Urinary bladder (tissue), 4 donors: ENCODE data around the gene EDEM3. TPM values are rescaled to one million over a fixed set of nuclear protein-coding genes. Genes with fewer than 3 reads are reported as not detected.
A peak's percentile ranks its signal among the peaks of the same experiment; 100 is the strongest.

Experiments
- DNase-seq: peaks from one replicate; pipeline ENCODE4 v3.0.0-alpha.2; 2015; ENCODE audit errors: extremely low spot score
- H3K27ac ChIP-seq: one replicate; pipeline ENCODE4 v1.5.1; 2013; ENCODE audit warnings: low read depth, mild to moderate bottlenecking, moderate library complexity
- H3K36me3 ChIP-seq: one replicate; pipeline ENCODE4 v1.6.1; 2013; ENCODE audit warnings: mild to moderate bottlenecking, moderate library complexity; ENCODE audit not compliant: insufficient read depth
- H3K4me1 ChIP-seq: one replicate; pipeline ENCODE4 v1.6.1; 2013; ENCODE audit warnings: mild to moderate bottlenecking, moderate library complexity; ENCODE audit not compliant: insufficient read depth
- H3K4me3 ChIP-seq: one replicate; pipeline ENCODE4 v1.5.1; 2013; ENCODE audit warnings: low read depth, low read length
- WGBS: extraction: QIAGEN DNeasy Blood & Tissue Kit; methylation state at CpG from one replicate; pipeline ENCODE4 v1.1.7; 2013; 5-methylcytosine and 5-hydroxymethylcytosine counted together
- polyA plus RNA-seq: library from polyadenylated mRNA; stranded (reverse); fragments of 200-250 nt; gene quantifications from one replicate; pipeline ENCODE4 v1.2.3, GENCODE V29; 2013
- total RNA-seq: library from RNA; depleted of rRNA; stranded (reverse); fragments of >200 nt; gene quantifications from one replicate; pipeline ENCODE4 v1.2.3, GENCODE V29; 2014
- donor health status: healthy with polysubstance abuse.
- donor health status: healthy.

The EDEM3 gene
- total and polyA plus RNA-seq, 2 donors, result 11.9 to 56.3 TPM

DNA sequence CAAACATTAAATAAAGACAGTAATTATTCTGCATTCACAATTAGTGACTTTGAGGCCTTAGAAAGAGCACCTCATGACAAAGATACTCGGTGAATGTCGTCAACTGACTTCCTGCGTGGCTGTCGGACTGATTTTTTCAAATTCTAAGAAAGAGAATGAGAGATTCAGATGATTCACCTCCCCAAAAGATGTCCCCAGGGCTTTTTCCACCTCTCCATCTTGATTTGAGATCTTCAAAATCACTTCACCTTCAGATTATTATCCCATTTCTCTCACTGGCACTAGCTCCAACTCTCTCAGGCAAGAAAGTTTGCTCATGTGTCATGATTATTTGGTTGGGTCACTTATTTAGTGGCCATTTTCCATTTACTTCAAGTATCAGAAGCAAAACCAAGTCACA lies 5.0 kb upstream of the EDEM3 start:
- 94% methylated on average over 4 of the region's 4 CpGs for WGBS
- no peak for DNase-seq
- Histone ChIP-seq H3K36me3 (no peaks in the 10 kb centered on the region), H3K4me3 (no peak overlapping the region), H3K4me1 (no peaks in the 10 kb centered on the region), H3K27ac (no peak overlapping the region)

DNA sequence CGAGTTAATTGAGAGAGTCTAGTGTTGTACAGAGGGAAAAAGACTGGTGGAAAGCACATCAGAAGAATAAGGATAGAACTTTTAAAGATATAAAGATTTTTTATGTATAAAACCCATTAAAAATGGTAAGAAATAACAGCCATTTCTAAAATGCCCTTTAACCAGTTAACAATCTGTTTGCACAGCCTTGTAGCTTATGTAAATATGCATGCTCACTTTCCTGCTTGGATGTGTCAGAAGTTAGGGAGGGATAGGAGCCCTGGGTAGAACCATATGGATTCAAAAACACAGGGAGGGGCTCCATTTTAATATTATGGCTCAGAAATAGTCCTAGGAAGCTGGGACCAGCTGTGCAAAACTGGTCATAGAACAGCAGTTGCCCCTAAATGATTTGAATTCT lies 4.5 kb upstream of the EDEM3 start:
- no peak overlapping the region for H3K4me3 ChIP-seq
- no peaks in the 10 kb centered on the region for H3K4me1 ChIP-seq
- no peak overlapping the region for H3K27ac ChIP-seq
- WGBS, result 62% methylated on average over 1 of the region's 1 CpG
- H3K36me3 ChIP-seq, result no peaks in the 10 kb centered on the region
- no peak for DNase-seq

DNA sequence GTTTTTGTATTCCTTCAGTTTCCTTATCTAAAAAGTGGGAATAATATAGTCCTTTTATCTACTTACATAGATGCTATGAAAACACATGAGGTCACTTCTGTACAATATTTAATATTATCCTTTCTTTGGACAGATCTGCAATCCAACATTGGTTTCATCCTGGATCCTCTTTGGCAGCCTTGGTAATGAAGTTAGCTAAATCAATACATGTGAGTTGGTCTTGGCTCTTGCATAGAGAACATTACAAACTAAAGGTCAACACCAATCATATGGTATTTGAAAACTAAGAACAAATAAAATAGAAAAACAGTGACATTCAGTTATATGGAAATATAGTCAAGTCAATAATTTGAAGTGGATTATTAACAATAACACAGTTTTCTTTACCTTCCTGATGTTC lies 3.2 kb upstream of the EDEM3 start:
- Histone ChIP-seq H3K36me3 (no peaks in the 10 kb centered on the region), H3K4me3 (no peak overlapping the region), H3K4me1 (no peaks in the 10 kb centered on the region), H3K27ac (no peak overlapping the region)
- no peak for DNase-seq

DNA sequence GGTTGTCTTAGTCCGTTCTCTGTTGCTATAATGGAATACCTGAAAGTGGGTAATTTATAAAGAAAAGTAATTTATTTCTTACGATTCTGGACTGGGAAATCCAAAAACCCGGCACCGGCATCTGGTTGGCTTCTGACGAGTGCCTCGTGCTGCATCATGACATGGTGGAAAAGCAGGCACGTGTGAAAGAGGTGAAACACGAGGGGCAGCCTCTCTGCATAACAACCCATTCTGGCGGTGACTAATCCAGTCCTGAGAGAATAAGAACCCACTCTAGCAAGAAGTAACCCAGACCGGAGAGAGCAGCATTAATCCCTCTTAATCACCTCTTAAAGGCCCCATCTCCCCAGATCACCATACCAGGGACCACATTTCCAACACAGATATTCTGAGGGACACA lies 2.7 kb upstream of the EDEM3 start:
- Histone ChIP-seq H3K4me1 (no peaks in the 10 kb centered on the region), H3K4me3 (no peak overlapping the region), H3K27ac (no peak overlapping the region), H3K36me3 (no peaks in the 10 kb centered on the region)
- DNase-seq, result no peak
- WGBS, result 78% methylated on average over 10 of the region's 10 CpGs

DNA sequence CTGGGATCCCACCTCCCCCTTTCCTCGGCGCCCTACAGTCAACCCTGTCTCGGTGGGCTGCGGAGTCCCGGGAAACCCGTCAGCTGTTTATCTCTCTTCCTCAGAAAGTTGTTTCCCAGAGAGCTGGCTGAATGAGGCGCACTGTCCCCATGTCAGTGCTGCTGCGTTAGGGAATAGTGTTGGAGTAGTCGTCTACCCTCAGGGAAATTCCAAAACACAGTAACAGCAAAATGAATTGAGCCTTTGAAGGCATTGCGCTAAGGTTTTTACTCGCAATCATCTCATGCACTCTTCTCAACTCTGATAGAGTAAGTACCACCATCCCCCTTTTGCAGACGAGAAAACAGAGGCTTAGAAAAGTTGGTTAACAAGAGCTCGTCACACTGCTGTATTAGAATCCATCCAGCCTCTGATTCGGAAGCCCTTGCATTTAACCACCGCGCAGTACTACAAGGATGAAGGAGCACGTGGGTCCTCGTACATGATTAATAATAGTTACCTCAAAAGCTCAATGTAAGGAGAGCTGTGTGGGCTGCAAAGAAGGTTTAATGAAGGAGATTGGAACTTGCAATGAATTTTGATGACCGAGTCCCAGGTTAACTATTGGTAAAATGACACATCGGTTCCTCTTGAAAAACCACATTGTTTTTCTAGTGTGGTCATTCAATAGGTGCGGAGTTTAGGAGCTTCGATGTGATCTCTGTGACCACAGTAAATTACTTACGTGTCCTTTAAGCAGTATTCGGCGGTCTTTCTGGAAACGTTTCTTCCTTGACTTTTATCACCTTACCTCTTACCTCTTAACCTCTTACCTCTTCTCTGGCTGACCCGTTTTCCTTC lies 788 bp upstream of the EDEM3 start:
- Histone ChIP-seq H3K4me3 (peak overlapping the region; percentile 62), H3K4me1 (no peaks in the 10 kb centered on the region), H3K36me3 (no peaks in the 10 kb centered on the region), H3K27ac (peak overlapping the region; percentile 55)
- 3% methylated on average over 27 of the region's 27 CpGs for WGBS
- DNase-seq, result peak; percentile 8

DNA sequence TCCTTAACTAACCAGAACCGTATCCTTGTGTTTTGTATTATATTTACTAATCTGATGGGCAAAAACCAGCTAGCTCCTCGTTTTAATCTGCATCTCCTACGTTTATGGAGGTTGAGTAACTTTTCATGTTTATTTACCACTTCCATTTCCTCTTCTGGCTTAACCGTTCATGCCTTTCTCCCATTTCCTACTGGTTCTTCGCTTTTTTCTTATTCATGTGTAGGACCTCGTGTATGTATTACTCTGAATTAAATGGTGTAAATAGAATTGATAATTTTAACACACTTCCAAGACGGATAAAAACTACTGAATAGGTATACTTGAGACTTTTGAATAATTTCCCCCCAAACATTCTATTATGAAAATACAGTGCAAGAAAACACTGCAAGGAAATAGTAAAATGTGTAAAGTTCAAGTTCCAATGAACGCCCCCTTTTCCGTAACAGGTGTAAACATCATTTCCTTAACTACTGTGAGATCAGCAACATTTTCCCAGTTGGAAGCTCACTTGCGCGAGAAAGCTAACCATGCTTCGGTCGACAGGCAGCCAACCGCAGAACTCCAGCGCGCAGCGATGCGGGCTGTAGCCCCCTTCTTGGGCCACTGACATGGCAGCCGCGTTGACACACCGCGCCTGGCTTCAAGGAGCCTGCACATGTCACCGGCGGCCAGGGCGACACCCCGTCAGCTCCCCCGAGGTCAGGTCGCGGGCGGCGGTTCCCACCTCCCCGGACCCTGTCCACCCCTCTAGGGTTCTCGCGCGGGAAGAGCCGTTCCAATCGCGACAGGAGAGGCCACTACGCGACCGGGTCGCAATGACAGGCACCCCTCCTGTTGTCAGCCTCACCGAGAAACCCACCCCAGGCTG lies 816 bp downstream of the EDEM3 start:
- Histone ChIP-seq H3K36me3 (no peaks in the 10 kb centered on the region), H3K27ac (peak overlapping the region; percentile 73), H3K4me3 (peak overlapping the region; percentile 62), H3K4me1 (no peaks in the 10 kb centered on the region)
- peak; percentile 7 for DNase-seq
- WGBS, result 2% methylated on average over 43 of the region's 43 CpGs

DNA sequence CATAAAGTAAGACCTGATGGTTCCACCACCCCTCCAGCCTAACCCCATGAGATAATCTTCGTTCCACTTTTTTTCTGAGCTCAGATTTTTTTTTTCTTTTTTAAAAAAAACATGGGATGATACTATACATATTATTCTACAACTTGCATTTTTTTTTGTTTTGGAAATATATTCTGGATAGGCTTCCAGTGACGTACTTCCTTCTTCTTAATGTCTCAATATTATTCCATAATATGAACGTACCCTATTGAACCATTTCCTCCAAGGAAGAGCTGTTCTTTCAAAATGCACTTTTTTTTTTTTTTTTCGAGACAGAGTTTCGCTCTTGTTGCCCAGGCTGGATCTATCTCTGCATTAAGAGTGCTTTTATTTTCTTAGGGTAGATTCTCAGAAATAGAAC lies 1.5 kb downstream of the EDEM3 start:
- WGBS, result 73% methylated on average over 5 of the region's 5 CpGs
- Histone ChIP-seq H3K4me1 (no peaks in the 10 kb centered on the region), H3K27ac (no peak overlapping the region), H3K36me3 (no peaks in the 10 kb centered on the region), H3K4me3 (no peak overlapping the region)
- no peak for DNase-seq

DNA sequence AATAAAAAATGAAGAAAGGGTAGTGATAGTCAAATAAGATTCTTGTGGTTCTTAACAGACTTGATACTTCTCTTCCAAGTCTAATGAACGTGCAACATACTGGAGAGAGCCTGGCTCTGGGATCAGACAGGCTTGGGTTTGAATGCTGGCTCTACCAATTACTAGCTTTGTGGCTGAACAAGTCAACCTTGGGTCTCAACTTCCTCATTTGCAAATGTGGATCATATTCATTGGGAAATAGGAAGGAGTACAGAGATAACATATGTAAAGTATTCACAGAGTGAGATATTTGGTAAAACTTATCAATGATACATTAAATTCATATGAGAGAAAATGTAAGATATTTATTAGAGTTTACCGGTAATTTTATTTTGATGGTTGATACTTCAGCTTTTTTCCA lies 2.0 kb downstream of the EDEM3 start:
- Histone ChIP-seq H3K4me1 (no peaks in the 10 kb centered on the region), H3K27ac (no peak overlapping the region), H3K36me3 (no peaks in the 10 kb centered on the region), H3K4me3 (no peak overlapping the region)
- WGBS, result 94% methylated on average over 2 of the region's 2 CpGs
- no peak for DNase-seq

DNA sequence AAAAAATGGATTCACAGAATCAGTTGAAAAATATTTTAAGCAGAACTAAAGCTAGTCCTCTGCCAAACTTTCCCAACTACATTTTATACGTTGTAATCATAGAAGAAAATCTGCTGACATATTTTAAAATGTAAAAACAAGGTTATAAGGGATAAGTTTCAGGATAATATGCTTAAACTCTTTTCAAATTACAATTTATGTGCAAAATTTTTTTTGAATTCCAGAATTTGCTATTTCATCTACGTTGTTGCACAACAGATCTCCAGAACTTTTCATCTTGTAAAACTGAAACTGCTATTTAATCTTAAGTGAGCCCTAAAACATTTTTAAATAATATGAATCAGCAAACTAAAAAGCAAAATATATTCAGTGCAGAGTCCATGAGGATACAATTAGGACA lies 5.9 kb downstream of the EDEM3 start:
- no peak for DNase-seq
- Histone ChIP-seq H3K4me1 (no peaks in the 10 kb centered on the region), H3K4me3 (no peak overlapping the region), H3K27ac (no peak overlapping the region), H3K36me3 (no peaks in the 10 kb centered on the region)
- WGBS, result 56% methylated on average over 2 of the region's 2 CpGs

DNA sequence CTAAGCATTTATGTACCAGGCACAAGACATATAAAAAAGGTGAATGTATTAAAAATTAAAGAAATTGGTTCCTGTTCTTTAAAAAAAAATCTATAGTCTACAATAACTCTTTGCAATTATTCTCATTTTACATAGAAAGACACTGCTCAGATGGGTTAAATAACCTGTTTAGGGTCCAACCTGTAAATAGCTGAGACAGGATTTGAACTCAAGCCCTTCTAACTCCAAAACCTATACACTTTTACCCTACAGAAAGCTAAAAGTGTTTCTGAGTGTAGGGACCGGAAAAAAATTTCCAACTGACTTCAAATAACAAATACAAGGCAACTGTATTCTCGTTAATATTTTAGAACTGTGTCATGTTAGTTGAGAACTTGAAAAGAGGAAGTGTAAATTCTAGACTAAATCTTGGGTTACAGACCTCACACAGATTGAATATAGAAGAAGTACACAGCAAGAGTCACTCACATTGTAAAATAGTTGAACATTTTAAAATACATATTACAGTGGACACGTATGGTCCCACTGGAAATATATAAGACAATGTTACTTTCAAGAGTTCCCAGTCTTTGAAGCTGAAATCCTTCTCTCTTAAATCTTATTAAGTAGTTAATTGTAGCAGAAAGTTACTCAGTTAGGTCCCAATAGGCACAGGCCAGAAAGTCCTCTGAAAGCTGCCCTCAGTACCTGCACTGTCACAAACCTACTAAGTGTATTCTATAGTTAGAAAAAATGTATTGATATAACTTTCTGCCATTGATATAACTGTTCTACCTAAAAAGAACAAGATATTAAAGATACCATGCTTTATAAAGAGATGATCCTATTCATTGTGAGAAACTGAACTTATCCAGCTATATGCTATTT lies 7.3 kb downstream of the EDEM3 start:
- H3K27ac ChIP-seq, result no peak overlapping the region
- WGBS, result 81% methylated on average over 3 of the region's 3 CpGs
- H3K4me1 ChIP-seq, result no peaks in the 10 kb centered on the region
- no peak for DNase-seq
- no peak overlapping the region for H3K4me3 ChIP-seq
- no peaks in the 10 kb centered on the region for H3K36me3 ChIP-seq

DNA sequence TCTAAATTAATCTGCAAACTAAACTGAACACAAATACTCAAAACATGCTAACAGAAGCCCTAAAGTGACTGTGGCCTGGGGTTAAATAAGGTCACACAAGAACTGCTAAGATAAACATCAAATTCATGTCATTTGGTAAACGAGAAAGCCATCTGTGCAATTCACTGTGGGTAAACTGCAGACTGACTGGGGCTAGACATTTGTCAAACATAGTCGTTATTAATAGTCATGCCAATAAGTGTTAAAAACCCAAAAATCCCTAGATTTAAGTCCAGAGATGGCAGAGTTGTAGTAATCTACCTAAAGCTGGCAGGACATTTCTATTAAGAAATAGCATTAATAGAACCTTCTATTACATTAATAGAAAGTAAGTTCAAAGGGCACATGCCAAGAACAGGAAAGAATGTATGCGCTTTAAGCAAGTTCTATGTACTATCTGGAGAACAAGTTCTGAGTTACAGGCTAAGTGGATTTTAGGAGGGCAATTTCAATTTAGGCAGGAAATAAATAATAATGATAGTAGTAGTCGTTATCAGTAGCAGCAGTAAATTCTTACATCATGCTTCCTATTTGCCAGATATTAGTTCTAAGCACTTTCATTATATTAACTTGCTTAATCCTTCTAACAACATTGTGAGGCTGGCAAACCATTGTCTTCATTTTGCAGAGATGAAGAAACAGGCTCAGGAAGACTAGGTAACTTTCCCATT lies 8.6 kb downstream of the EDEM3 start:
- H3K36me3 ChIP-seq, result no peaks in the 10 kb centered on the region
- no peaks in the 10 kb centered on the region for H3K4me1 ChIP-seq
- no peak for DNase-seq
- 55% methylated on average over 4 of the region's 4 CpGs for WGBS
- H3K27ac ChIP-seq, result no peak overlapping the region
- no peak overlapping the region for H3K4me3 ChIP-seq

DNA sequence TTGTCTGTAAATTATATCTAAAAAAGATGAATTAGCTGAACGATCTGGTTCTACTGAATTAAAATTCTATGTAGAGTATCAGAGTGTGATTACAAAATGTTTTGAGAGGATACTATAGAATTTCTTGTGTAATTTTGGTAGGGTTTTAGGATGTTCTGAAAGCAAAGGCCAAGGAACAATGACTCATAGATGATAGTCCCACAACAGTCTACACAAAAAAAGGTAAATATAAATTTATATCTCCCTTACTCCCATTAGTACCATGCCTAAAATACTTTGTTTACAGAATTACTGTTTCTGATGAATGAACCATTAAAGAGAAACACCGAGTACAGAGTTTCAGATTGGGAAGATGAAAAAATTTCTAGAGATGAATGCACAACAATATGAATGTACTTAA lies 9.5 kb downstream of the EDEM3 start:
- Histone ChIP-seq H3K4me1 (no peaks in the 10 kb centered on the region), H3K36me3 (no peaks in the 10 kb centered on the region), H3K4me3 (no peak overlapping the region), H3K27ac (no peak overlapping the region)
- WGBS, result 94% methylated on average over 2 of the region's 2 CpGs
- no peak for DNase-seq
